ENCODE measurements around the gene TMEM253.

GRCh38 chr14:21081521-21082142 lies 19.2 kb upstream of the TMEM253 start:
- TF ChIP-seq CTCF (IDR thresholded peaks at IDR 0.05 in 2 of 3, conservative IDR thresholded peaks at IDR 0.05 in 1 of 3; ENCODE audit: borderline replicate concordance in 1 of 3, insufficient read depth in 1 of 3, low read depth in 2 of 3, low read length in 2 of 3): no peak
- no peak for TF ChIP-seq EZH2 (IDR thresholded peaks at IDR 0.05)
- TF ChIP-seq EGR1 (IDR thresholded peaks at IDR 0.05; ENCODE audit: low read depth): no peak
- TF ChIP-seq POLR2A (IDR thresholded peaks at IDR 0.05; ENCODE audit: borderline replicate concordance, extremely low read depth, insufficient read depth, insufficient read length): no peak
- no peak for TF ChIP-seq POLR2AphosphoS5 (IDR thresholded peaks at IDR 0.05; ENCODE audit: low read depth, low read length)
- TF ChIP-seq FOSL1 (IDR thresholded peaks at IDR 0.05; ENCODE audit: low read depth): no peak
- no peak for TF ChIP-seq JUND (IDR thresholded peaks at IDR 0.05)
- no peak for TF ChIP-seq ZNF274 (IDR thresholded peaks at IDR 0.05; ENCODE audit: low read depth, low read length)
- TF ChIP-seq ELF1 (IDR thresholded peaks at IDR 0.05; ENCODE audit: borderline replicate concordance, low read depth): no peak
- no peak for TF ChIP-seq YY1 (IDR thresholded peaks at IDR 0.05; ENCODE audit: extremely low read depth, insufficient replicate concordance, low read depth, low read length)
- TF ChIP-seq REST (IDR thresholded peaks at IDR 0.05; ENCODE audit: low read depth): no peak
